Fibroblast of skin of back (primary cell): ENCODE data around the gene PDRG1.
"Not testable (repeated sequence)": the region's sequence is repeated elsewhere in the genome, so short reads cannot be mapped to it uniquely, and the experiment has no call there.

Experiments
- DNase-seq: peaks from one replicate; pipeline ENCODE4 v3.0.0-alpha.2; 2013

PDRG1 gene

GRCh38 chr20:31966991-31967655 is 15.3 kb upstream of the PDRG1 start:
- no peak for DNase-seq

- DNase-seq, result no peak
Measured at GRCh38 chr20:31963889-31964288, 12.0 kb upstream of the PDRG1 start.

- no peak for DNase-seq
Measured at GRCh38 chr20:31962761-31963160, 10.9 kb upstream of the PDRG1 start.

GRCh38 chr20:31956556-31957526 is 5.0 kb upstream of the PDRG1 start:
- no peak for DNase-seq

- no peak for DNase-seq
Measured at GRCh38 chr20:31954500-31954899, 2.7 kb upstream of the PDRG1 start.

- no peak for DNase-seq
Measured at GRCh38 chr20:31953556-31954148, 1.8 kb upstream of the PDRG1 start.

- no peak for DNase-seq
Measured at GRCh38 chr20:31951203-31951529, 680 bp downstream of the PDRG1 start.

GRCh38 chr20:31949877-31950646 is 1.8 kb downstream of the PDRG1 start:
- no peak for DNase-seq

GRCh38 chr20:31948008-31948407 is 3.8 kb downstream of the PDRG1 start:
- DNase-seq, result no peak

GRCh38 chr20:31945785-31946184 is 6.1 kb downstream of the PDRG1 start:
- DNase-seq, result no peak

- DNase-seq, result no peak
Measured at GRCh38 chr20:31945319-31945718, 6.5 kb downstream of the PDRG1 start.

- DNase-seq, result no peak
Measured at GRCh38 chr20:31943052-31943471, 8.8 kb downstream of the PDRG1 start.

GRCh38 chr20:31939661-31940060 is 12.2 kb downstream of the PDRG1 start:
- DNase-seq, result no peak

GRCh38 chr20:31937820-31938219 is 14.0 kb downstream of the PDRG1 start:
- DNase-seq, result no peak

- DNase-seq, result no peak
Measured at GRCh38 chr20:31936420-31936819, 15.4 kb downstream of the PDRG1 start.

- no peak for DNase-seq
Measured at GRCh38 chr20:31934968-31935764, 16.7 kb downstream of the PDRG1 start.

GRCh38 chr20:31934491-31934890 is 17.4 kb downstream of the PDRG1 start:
- DNase-seq, result no peak

GRCh38 chr20:31933698-31934097 is 18.1 kb downstream of the PDRG1 start:
- no peak for DNase-seq

GRCh38 chr20:31930779-31931178 is 21.1 kb downstream of the PDRG1 start:
- no peak for DNase-seq

- not testable (repeated sequence) for DNase-seq
Measured at GRCh38 chr20:31929631-31930030, 22.2 kb downstream of the PDRG1 start.

GRCh38 chr20:31927627-31928159 is 24.2 kb downstream of the PDRG1 start:
- no peak for DNase-seq

- no peak for DNase-seq
Measured at GRCh38 chr20:31926493-31926892, 25.4 kb downstream of the PDRG1 start.
